GM19467 (cell line): Measurements from ENCODE around the gene ELP4.

Source experiments
- ATAC-seq: cut with Tn5 transposase; IDR thresholded peaks from one replicate; pipeline ENCODE4 v1.9.1; 2021; ENCODE audit warnings: mild to moderate bottlenecking, moderate library complexity; ENCODE audit not compliant: unreplicated experiment

ELP4 gene

DNA sequence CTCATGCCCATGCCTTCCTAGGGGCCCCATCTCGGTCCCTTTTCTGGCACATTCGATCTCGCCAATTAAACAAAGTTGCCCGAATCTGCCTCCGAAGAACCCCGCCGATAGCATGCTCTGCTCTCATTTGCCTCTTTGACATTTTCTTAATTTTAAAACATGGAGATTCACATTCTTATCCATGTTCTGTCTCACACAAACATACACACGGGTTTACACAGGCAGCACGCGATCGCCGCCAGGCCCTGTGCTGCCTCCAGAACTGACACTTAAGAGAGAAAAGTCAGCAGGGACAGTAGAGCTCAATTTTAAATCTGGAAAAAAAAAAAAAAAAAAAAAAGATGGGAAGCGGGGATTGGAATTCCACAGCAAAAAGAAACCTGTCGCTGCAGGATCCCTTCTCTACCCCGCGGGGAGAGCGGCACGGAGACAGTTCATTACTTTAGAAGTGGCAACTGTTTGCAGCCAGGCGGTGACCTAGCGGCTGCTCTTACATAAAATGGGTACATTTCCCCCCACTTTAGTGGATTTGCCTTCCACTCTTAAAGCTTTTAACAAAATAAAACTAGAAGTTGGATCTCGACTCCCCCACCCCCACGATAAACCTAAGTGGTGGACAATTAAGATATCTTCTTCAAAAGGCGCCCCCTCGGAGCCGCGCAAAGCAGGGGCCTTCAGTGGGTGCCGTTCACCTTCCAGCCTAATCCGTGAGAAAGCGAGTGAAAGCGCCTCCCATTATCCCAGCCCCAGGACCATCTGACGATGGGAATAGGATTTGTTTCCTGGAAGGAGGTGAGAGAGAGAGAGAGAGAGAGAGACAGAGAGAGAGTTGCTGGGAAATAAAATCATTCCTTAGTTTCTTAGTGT, 287.9 kb downstream of the ELP4 start:
- ATAC-seq: no peak

DNA sequence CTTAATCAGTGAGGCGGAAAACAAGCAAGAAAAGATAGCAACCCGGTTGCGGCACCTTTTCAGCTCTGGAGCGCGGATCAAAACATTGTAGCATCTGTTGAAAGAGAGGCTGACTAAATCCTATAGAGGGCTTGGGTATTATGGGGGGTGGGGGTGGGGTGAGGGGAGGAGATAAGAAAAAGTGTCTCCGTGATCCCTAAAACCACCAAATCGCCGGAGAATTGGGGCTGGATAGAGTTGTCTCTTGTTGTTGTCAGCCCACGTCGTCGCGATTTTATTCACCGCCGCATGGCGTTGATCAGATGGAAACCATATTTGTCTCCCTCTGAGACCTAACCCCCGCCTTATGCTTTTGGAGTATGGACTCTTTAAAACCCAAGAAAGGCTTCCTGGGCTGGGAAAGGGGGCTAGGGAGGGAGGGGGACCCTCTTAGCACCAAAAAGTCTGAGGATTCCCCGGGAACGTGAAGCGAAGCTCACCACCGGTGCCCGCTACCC, 288.5 kb downstream of the ELP4 start:
- no peak for ATAC-seq

DNA sequence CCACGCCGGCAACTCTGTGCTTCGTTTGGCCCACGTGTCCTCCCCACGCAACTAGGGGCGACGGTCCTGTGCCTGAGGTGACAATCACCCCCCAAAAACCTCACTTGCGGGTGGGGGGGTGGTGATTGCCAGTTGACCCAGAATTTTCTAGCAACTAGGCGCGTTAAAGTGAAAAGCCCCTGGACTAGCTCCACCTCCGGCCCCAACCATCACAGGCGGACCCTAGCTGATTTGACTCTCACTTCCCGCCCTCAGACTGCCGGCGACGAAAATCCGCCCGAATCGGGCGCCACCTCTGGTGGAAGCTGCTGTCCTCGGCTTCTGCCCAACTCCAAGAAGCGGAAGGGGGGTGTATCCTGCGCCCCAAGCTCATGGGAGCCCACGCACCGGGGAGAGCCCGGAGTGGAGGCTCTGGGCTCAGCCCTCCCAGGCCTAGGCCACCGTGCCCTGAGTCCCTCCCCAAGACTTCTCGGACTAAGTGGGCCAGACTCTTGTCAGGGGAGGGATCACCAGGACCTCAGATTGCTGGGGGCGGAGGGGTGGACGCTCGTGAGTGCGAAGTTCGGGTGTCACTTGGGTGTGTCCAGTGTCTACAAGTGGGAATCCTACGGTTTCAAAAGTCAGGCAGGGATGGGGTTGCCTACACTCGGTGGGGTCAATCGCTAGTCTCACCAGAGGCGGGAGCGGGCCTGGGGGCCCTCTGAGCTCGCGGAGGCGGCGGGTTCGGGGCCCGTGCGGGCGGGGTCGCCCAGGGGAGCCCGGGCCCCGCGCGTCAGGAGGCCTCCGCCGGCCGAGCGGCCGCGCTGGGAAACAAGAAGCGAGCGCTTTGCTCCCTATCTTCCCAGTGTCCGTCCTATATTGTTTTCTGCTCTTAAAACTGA, 289.2 kb downstream of the ELP4 start:
- no peak for ATAC-seq

DNA sequence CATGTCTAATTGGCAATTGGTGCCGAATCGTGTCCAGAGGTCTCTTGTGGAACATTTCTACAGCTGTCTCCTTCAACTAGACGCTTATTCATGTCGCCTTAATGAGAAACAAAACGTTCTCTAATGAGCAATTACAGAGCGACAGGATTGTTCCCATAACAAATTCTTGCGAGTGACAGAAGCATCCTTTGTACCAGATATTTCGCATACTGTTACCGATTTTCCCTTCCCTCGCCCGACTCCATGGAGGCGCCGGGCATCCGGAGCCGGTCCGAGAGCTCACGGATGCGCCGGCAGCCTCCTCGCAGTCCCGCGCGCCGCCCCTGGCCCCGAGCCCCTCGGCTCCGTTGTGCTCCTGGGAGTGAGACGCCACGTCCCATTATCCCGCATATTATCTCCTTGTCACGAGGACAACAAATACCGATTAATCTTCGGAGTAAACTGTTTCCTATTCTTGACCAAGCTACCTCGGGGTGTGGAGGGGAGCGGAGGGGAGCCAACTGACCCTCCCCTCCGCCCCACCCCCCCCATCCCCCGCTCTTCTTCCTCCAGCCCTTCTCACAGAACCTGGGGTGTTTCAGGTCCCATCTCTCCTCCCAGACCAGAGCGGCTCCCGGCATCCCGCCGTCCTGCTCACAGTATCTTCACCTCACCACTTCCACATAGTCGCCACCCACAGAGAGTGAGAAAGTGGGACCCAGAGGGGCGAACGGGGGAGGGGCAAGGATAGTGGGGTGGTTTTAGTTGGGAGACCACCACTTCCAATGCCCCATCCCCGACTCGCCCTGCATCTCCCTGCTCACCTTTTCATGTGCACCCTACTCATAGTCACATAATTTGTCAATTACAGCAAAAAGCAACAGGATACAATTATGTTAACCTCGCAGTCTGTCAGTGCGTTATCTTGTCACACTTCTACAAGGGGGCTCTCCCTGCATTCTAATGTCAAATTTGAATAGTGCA, 290.1 kb downstream of the ELP4 start:
- no peak for ATAC-seq

DNA sequence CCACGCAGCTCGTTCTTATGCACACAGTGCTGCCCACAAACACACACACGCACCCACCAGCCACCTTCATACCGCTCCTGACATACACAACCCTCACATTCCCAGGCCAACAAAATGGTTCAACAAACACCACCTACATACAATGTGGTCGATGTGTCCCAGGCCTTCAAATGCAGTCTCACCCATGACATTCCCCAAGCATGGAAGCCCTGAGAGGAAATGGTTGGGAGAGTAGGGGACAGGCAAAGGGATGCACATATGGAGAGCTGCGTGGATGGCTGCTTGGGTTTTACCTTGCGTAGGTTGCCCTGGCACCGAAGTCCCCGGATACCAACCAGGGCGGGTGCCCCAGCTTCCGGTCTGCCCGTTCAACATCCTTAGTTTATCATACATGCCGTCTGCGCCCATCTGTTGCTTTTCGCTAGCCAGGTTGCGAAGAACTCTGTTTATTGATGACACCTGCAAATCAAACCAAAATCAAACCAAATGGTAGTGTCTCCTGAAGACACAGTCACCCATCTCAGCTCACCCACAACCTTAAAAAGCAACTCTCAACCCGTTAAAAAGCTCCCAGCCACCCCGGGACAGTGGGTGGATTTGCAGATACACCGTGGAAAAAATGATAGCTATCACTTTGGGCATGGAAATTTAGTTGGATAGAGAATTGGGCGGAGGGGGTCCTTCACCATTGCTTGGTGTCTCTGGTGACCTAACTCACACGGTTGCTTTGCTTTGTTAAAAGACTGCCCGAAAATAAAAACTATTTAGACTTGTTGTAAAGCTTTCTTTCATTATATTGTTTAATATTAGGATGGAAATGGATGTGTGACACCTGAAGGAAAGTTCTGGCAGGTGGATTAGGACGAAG, 291.1 kb downstream of the ELP4 start:
- no peak for ATAC-seq

DNA sequence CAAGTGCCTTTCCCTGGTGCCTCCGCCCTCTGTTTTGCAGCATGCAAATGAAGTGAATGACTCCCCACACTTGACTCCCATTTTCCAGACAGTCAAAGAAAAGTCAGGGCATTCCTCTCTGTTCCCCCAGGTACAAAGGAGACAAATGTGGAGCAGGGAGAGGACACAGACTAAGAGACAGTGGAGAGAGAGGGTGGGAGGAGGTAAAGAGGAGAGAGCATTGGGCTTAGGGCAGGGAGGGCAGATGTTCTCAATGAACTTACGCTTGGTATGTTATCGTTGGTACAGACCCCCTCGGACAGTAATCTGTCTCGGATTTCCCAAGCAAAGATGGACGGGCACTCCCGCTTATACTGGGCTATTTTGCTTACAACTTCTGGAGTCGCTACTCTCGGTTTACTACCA, 291.7 kb downstream of the ELP4 start:
- no peak for ATAC-seq

DNA sequence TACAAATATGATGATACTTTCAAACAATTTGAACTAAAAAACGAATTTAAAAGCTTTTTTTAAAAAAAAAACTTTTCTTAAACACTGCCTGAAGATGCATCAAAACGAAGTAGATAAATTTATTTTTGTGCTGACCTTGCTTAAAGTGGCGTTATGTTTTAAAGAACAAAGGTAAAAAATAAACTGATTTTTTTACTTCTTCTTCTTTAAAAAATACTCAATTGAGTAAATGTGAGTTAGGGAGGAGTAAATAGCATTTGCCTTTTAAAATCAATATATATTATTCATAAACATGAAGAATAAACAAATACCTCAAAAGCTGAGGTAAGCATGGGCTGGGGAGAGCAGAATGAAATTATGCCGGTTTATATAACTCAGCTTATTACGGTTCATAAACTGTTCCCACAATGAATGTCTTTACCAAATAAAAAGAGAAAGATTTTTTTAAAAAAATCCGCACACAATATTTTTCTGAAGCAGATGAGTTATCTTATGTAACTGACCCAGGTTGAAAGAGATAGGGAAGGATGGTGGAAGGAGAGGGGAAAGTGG, 292.5 kb downstream of the ELP4 start:
- ATAC-seq: no peak

DNA sequence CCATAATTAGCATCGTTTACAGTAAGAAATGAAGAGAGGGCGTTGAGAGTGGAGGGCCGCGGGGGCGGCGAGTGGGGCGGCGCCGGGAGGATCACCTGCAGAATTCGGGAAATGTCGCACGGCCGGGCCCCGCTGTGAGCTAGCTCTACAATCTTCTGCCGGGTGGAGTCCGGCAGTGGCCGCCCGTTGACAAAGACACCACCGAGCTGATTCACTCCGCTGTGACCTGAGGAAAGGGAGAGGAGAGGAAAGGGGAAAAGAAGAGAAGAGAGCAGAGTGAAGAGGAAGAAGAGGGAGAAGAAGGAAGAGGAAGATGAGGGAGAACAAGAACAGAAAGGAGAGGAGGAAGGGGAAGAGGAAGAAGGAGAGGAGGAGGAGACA, 293.0 kb downstream of the ELP4 start:
- ATAC-seq: no peak

DNA sequence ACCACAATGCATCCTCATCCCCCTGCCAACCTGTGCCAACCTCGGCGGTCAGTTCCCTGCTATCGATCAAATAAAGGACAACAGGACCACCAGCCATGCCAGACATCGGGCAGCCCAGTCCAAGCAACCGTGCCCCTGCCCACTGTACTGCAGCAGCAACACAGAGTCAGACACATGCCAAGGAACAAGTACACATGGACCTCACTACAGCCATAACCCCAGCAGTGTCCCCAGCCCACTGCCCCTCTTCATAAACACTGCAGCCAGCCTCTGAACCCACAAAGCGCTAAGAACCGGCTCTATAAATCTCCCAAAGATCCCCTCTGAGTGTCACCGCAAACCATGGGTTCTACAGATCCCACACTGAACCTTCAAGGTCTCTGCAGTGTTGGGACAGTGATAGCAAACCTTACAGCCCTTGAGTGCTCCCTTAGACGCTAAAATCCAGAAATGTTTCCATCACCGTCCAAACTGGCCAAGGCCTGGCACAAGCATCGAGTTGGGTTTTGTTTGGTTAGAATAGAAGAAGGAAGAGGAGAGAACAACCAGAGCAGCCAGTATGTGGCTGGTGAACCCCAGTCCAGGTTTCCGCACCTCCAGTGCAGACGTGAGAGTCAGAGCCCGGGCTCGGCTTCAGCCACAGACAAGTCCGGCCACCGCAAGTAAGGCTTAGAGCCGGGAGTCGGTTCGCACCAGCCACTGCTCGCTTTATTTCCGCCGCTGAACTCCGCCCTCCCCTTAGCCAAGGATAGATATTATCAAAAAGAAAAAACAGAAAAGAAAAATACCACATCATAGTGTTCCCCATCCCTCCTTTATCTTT, 293.6 kb downstream of the ELP4 start:
- ATAC-seq: no peak

DNA sequence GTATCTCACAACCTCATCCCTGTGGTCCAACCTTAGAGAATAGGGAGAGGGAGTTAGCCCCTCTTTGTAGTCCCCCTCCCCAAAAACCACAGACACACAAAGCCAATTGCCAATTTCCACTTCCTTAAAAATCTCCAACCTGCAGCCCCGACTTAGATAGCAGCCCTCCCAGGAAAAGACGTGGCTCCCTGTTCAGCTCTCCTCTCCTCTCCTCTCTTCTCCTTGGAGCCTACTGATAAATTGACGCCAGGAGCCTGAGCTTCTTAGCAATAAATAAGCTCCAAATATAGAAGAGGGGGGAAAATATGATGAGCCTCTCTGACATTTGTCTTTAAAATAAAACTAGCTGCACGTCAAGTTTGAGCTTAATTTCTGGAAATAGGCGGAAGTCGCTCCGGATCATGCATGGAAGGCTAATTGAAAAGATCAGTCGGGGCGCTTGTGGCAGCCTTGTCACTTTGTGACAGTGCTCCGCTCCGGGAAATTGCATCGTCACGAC, 294.3 kb downstream of the ELP4 start:
- no peak for ATAC-seq

DNA sequence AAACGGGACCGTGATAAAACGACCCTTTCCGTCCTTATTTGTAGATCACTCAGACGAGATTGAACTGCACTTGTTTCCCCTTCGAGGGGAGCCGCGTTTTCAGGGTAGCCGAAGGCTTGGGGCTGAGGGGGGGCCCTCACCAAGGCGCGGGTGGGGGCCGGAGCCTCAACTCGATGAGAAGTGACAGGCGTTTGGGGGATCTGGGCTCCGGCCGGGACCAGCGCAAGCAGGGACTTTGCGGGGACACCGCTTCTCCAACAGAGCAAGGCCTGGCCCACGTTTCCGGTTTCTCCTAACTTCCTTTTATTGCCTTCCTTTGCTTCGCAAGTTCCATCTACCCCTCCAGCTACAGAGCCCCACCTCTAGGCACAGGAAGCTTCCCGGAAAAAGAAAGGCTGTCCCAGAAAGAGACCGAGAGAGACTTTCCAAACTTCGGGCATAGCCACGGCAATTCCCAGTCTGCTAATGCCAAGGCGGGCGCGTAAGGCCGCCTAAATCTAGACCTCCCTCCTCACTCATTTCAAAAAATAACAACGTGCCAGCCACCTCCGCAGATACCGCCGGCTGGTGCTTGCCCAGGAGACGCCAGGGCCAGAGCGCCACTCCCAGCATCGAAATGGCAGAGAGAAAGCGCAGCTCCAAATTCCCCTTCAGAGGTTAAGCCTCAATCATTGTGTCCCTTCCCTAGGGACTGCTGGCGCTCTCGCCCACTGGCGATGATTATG, 294.9 kb downstream of the ELP4 start:
- no peak for ATAC-seq

DNA sequence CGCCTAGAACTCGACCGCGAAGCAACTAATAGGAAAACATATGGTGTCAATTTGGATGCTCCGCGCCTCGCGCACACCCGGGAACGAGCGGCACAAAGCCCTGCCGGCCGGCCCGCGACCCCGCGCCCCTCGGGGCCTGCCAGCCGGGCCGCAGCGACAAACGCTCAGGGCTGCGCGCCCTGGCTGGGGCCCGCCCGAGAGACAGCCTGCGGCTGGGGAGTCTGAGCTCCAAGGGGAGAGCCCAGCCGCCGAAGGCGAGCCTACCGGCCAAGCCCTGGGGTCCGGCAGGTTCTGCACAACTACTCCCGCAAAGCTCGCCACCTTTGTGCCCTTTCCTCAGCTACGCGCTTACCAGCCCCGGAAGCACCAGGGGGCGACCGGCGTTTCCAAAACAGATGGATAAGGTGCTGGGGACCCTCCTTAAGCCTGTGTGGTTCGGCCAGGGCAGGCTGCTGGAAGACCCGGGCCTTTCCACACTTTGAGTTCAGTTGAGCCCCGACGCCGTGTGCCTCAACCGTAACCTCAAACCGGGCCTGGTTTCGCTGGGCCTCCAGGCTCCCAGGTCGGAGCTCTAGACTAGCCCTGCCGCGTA, 295.6 kb downstream of the ELP4 start:
- no peak for ATAC-seq

DNA sequence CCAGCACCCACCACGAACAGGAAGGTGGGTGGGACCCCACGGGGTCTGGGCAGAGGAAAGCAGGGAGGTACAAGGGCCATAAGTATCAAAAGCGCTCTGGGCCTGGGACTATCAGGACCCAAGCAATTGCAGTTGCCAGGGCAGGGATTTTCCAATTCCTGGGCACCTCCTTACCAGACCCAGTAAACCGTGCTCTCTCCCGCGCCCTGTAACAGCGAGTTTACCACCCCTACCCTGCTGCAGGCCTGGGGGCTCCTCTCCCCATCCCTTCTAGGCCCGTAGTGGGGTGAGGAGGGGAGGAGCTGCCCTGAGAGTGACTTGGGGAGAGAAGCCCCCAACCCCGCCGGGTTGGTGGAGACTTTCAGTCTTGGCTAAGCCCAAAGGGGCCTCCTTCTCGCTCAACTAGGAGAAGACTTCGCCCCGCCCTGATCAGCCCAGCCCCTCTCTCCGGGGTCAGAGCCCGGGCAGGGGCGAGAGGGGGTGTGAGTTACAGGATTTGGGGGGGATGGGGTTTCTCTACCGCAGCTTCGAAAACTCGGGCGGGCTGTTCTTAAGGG, 296.1 kb downstream of the ELP4 start:
- no peak for ATAC-seq

DNA sequence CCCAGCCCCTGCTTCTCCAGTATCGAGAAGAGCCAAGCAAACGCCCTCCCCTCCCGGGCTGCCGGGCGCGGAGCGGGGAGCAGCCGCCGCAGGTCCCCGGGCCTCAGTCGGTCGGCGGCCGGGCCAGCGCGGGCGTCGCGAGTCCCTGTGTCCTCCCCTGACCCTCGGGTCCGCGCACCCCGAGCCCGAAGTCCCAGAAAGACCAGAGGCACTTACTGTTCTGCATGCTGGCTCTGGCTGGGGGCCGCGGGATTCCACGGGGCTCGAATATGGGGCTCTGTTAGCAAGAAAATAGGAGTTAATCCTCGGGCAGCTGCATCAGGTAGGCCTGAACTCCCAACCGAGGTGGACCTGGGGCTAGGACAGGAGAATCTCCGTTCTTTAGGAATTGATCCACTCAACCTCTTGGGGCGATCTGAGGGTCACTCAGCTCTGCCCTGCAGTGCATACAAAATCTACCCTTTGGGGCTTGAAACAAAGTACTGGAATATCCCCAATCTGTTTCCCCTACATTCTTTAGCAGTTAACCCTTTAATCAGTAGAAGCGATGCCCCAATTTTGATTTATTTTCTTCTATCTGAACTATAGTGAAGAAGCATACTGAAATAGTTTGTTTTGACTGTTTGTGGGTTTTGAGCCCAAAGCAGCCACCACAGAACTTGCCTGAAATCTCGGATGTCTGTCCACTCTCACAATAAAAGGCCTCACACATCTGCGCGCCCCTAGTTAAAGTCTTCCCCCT, 296.8 kb downstream of the ELP4 start:
- ATAC-seq: no peak

DNA sequence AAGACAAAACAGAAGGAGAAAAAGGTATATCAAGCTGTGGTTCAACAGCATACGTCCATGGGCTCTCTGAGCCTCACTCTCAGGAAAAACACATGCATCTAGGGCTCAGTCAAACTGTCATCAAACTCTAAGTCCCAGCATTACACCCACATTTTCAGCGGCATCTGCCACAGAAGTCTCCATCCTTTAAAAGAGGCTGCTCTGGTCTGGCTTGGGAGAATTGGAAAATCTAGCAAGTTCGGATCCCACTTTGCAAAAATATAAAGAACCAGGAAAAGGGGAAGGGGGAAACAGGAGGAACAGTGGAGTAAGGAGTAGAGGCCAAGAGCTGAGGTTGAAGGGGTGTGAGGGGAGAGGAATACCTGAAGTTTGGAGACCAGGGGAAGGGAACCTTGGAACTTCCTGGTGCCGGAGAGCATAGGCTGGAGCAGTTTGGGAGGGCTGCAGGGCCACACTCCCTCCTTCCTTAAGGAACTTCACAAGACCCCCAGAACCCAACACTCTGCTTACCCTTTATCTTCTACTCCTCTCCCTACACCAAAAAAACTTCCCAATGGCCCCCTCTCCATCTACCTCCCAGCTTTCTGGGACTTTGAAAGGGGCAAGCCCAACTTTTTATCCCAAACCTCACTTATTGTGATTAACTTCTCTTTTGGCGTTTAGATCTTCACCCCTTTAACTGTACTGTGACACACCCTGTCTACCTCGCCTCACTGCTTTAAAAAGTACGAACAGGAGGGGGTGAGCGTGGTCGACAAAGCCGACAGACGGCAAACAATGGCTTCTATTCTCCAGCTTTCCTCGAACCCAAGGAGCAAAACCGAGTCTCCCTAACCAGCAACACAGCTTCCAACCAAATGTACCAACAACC, 297.6 kb downstream of the ELP4 start:
- no peak for ATAC-seq
